Pons (tissue), 1 donor: ENCODE data around the gene FAM3D.

Source experiments
- DNase-seq: peaks from one replicate; pipeline ENCODE4 v3.0.0-alpha.2; 2016; ENCODE audit warnings: low spot score

FAM3D gene

DNA sequence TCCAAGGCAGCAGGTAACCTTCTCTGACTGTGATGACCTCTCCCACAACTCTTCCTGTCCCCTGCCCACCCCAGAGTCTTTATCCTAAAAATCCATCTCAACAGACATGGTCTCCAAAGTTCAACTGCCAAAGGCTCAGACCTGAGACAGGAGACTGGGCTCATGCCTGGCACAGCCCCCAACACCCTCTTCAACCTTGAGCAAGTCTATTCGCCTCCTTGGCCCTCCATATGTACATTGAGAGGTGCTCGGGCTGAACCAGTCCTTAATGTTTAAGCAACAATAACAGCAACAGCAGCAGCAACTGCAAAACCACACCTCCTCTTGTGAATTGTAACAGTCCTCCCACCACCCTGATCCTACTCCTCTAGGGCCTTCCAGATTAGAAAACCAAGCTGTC, 9.9 kb downstream of the FAM3D start:
- no peak for DNase-seq

- no peak for DNase-seq
Measured at GRCh38 chr3:58654466-58654865, 12.1 kb downstream of the FAM3D start.

GRCh38 chr3:58652624-58653023, 13.9 kb downstream of the FAM3D start:
- no peak for DNase-seq

GRCh38 chr3:58651276-58651675, 15.3 kb downstream of the FAM3D start:
- no peak for DNase-seq

- DNase-seq, result no peak
Measured at GRCh38 chr3:58647381-58648141, 19.0 kb downstream of the FAM3D start.

DNA sequence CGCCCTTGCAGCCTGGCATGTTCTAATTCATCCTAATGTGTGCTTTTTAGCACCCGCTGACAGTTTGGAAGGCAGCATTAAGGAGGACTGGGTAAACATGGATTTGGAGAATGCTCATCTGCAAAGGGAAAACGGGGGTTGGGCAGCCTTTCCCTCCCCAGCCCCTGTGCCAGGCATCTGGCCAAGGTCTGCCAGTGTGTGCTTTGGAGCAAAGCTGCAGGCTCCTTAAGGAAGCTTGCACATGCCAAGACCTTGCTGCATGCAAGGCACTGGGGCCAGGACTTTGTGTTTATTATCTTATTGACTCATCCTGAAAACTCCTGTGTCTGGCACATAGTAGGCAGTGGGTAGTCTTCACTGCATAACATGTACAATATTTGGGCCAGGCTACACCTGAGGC, 20.1 kb downstream of the FAM3D start:
- DNase-seq, result no peak

DNA sequence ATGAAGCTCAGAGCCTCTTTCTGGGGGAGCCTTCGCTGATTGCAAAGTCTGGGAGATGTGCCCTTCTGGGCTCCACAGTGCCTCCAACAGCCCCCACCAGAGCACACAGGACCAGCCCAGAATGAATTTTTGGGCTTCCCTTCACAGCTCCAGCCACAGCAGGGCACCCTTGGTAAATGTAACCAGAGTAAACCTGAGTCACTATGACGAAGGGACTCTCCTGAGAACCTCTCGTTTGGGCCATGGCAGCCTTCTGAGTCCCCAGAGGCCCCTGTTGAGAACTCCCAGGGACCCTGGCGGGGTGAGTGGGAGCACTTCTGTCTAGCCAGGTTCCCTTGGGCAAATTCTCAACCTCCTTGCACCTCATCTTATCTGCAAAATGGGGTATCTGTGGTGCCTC, 20.8 kb downstream of the FAM3D start:
- no peak for DNase-seq

GRCh38 chr3:58642846-58643245, 23.7 kb downstream of the FAM3D start:
- DNase-seq, result no peak

DNA sequence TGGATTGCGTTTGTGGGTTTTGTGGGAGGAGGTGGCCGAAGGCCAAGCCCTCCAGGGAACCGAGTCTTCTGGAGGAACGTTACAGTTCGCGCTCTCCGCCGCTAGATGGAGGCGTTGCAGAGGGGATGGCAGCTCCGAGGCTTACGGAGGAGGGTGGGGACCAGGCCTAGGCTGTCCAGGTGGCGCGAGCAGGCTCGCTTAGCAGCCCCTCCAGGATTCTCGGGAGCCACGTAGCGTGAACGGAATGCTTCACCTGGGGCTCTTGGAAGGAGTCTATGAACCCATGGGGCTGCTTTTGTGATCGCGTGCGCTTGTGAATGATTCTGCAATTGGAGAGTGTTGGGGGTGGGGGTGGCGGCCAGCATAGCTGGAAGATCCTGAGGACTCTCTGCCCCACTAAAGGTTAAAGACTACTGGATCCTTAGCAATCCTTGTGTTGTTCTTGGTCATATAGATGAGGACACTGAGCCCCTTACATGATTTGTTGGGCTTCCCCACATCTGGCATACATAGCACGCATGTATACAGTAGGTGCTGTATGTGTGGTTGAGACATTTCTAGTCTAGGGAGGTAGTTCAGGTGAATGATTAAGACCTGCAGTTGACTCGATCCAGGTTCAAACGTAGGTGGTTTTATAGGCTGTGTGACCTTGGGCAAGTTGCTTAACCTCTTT, 25.7 kb downstream of the FAM3D start:
- peak; percentile 48 for DNase-seq

DNA sequence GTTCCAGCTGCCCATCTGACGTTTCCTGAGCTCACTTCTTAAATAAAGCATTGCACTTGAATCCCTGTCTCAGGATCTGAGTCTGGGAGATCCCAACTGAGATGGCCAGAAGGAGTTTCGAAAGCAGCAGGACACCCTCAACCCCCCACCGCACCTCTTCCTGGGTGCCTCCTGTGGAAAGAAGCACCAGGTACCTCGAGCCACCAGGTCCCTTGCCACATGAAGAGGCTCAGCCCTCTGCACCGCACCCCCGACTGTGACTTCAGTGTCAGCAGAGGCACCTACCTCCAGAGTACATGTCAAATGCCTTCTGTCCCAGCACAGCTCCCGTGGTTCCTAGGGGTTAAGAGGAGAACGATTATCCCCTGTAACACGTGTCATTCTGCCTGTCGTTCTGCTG, 26.7 kb downstream of the FAM3D start:
- DNase-seq, result no peak

- no peak for DNase-seq
Measured at GRCh38 chr3:58639001-58639400, 27.6 kb downstream of the FAM3D start.

- DNase-seq, result no peak
Measured at GRCh38 chr3:58638591-58638990, 28.0 kb downstream of the FAM3D start.

- DNase-seq, result no peak
Measured at GRCh38 chr3:58637509-58637908, 29.1 kb downstream of the FAM3D start.

- DNase-seq, result no peak
Measured at GRCh38 chr3:58635371-58636285, 30.9 kb downstream of the FAM3D start.

DNA sequence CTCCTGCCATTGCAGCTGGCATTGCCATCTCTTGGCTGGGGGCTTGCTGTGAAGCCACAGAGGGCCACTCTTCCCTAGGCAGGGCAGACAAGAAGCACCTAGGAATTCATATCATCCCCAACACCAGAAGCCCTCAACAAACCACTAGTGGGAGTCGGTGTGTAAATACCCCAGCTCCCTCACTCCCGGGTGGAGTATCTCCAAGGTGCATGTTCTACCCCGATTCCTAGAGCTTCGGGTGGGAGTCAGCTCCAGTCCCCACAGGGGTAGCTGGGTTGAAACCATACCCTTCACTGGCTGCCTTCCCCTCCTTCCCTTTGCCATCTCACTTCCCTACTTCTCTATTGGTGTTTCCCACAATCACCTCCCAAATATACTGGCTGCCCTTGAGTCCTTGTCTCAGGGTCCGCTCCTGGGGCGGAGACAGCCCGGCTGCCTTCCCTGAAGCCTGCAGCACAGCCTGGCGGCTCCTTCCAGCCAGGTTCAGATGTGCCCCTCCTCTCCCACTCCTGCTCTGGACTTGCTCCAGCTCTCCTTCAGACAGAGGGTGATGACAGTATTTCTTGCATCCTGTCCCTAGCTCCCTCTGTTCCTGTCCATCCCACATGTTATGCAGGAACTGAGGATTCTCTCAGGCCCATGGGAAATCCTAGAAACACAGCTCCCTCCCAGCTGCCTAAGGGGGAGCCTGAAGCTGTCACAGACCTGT, 33.3 kb downstream of the FAM3D start:
- no peak for DNase-seq

- no peak for DNase-seq
Measured at GRCh38 chr3:58631742-58632141, 34.8 kb downstream of the FAM3D start.

GRCh38 chr3:58630710-58631092, 35.9 kb downstream of the FAM3D start:
- DNase-seq, result no peak

DNA sequence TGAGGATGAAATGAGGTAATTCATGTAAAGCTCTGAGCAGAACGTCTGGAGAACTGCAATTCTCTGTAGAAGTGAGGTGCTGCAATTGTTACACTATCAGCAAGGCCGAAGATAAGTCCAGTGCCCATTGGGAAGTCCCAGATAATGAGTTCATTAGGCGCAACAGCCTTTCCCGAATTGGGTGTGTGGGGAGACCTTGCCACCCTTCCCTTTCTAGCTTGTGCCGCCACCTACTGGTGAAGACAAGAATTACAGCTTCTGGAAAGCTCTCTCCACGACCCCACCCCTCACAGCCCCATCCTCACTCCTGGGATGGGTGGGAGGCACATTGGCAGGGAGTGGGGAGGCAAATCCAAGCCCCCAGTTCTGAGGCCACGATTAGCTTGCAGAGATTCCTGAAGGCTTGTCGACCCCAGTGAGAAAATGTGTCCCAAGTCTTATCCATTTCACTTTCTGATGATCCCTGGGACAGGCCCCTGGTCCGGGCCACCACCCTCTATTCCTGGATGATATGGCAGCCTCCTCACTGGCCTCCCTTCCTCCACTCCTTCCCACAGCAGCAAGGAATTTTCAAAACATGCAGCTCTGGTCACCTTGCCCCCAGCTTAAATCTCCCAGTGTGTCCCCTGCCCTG, 36.4 kb downstream of the FAM3D start:
- DNase-seq, result peak; percentile 70

GRCh38 chr3:58629629-58630028, 36.9 kb downstream of the FAM3D start:
- no peak for DNase-seq

DNA sequence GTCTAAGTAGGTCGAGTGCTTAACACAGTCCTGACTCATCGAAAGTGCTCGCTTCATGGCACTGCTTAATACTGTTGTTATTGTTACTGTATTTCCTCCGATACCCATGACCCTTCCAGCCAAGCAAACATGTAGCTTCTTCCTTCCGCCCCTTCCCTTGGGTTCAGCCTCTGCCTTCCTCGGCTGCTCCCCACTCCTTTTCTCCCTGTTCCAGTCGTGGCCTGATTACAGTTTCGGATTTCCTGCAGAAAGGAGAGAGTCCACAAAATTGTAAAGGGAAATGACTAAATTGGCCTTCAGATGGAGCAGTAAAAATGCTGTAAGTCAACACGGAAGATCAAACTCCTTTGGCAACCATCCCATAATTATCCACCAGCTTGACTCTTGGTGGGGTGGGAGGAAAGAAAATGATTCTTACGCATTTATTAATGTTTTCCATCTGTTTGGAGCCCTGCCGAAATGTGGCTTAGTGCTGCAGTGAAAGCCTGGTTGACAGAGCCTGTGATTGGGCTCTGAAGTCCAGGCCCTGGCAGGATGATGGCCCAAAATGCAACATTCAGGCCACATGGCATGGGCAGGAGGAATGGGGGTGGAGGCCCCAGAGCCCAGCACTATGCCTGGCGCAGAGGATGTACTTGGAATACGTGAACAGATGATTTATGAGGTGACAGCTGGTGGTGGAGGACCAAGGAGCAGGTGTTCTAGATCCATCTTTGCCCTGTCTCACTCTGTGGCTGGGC, 37.6 kb downstream of the FAM3D start:
- no peak for DNase-seq

DNA sequence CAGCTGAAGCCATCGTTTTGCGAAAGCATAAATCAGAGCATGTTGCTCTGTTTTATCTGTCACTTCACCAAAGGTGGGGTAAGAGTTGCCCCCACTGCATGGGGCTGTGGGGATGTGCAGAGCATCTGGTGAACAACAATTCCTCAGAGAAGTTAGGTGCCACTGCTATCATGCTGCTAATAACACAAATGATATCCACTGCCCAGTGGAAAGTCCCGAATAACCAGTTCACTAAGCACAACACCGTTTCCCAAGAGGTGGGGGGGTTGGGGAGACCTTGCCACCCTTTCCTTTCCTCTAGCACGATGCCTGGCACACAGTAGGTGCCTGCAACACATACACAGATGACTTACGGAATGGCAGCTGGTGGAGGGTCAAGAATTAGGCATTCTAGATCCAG, 38.6 kb downstream of the FAM3D start:
- no peak for DNase-seq
